GM19372 (cell line): Measurements from ENCODE around the gene SMYD3.
"Not testable (repeated sequence)": the region's sequence is repeated elsewhere in the genome, so short reads cannot be mapped to it uniquely, and the experiment has no call there.

Experiments used
- ATAC-seq: cut with Tn5 transposase; IDR thresholded peaks from one replicate; pipeline ENCODE4 v1.9.1; 2021; ENCODE audit warnings: mild to moderate bottlenecking, low read depth, moderate library complexity; ENCODE audit not compliant: unreplicated experiment

Gene SMYD3

DNA sequence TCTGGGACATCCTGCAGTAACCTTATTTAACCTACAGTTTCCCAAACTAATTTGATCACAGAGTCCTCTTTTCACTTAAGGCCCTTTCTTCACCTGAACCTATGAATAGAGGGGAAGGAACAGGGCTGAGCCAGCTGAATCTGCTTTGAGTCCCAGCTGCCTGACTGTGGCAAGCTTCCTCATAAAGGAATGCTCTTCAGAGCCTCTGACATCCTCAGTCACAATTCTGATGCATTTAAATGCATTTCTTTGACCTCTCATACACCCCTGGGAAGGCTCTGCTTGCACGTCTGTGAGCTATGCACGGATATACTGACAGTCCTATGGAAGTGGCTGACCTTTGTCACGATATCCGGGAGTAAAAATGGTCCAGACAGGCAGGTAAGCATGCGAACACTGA lies 673.1 kb downstream of the SMYD3 start:
- no peak for ATAC-seq

GRCh38 chr1:245832771-245833527 lies 674.1 kb downstream of the SMYD3 start:
- no peak for ATAC-seq

DNA sequence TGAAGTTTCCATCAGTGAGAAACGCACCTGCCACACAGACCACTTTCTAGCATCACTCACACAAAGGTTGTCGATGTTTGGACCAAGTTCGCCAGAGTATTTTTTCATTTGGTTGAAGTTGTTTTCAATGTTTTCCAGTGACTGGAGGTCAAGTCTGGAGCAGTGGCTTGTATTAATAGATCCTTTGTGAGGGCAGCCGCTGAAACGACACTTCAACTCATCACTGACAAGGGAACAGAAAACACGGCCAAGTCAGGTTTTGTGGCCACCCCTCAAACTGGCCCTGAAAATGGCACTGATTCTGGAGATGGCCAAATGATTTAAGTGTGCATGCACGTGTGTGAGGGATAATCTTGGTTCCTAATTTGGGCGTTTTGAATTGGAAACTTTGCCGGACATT lies 675.6 kb downstream of the SMYD3 start:
- ATAC-seq = no peak

DNA sequence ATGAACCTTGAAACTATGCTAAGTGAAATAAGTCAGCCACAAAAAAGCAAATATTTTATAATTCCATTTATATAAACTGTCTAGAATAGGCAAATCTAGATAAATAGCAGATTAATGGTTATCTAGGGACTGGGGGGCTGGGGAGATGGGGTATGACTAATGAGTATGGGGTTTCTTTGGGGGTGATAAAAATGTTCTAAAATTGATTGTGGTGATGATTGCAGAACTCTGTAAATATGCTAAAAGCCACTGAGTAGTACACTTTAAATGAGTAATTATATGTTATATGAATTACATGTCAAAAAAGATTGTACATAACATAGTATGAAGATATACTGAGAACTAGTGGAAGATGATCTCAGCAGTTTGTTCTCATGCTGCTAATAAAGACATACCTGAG lies 677.3 kb downstream of the SMYD3 start:
- ATAC-seq = no peak

- ATAC-seq = no peak
Measured at GRCh38 chr1:245829194-245829593, 677.9 kb downstream of the SMYD3 start.

DNA sequence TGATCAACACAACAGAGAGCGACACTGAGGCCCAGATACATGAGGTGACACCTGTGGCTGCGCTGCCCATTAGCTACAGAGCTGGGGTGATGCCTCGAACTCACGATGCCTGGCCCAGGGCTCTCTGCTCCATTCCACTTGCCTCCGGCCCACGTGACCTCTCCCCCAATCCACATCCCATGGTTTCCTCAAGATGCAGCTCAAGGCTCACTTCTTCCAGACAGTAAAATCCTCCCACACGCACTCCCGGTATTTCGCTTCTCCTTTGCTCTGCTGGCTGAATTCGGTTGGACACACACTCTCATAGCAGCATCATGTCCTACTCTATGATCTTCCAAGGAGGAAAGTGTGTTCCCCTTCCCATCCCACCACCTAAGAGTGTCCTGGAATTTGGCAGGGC lies 679.8 kb downstream of the SMYD3 start:
- ATAC-seq = no peak

DNA sequence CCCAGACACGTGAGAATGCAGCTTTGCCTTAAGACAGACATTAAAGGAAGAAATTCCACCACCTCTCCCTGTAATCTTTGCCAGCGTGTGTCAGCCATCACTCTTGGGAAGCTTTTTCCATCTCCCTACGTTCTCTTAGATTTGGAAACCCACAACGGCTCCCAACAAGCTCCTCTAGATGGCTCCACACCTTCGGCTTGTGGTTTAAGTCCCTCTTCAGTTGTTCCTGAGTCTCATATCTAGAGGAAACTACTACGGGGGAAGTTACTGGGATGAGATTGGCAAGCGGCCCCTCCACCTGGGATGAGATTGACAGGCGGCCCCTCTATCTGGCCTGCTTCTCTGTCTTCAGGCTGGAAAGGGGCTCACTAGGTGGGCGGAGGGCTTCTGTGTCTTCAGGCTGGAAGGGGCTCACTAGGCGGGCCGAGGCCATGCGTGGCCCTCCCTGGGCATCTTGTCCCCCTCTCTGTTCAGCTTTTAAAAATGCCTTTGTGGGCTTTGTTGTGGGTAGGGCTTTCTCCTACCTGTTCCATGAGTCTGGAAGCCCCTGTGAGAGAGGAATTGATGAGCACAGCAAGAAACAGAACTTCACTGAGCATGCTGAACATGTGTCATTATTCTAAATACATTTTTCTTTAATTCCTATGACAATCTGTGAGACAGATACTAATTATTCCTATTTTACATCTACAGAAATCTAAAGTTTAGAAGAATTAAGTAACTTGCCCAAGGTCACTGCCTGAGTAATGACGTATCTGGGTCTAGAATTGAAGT lies 681.8 kb downstream of the SMYD3 start:
- no peak for ATAC-seq

- ATAC-seq = no peak
Measured at GRCh38 chr1:245823408-245824147, 683.5 kb downstream of the SMYD3 start.

GRCh38 chr1:245822996-245823395 lies 684.1 kb downstream of the SMYD3 start:
- ATAC-seq = no peak

GRCh38 chr1:245818363-245818762 lies 688.7 kb downstream of the SMYD3 start:
- ATAC-seq = not testable (repeated sequence)

DNA sequence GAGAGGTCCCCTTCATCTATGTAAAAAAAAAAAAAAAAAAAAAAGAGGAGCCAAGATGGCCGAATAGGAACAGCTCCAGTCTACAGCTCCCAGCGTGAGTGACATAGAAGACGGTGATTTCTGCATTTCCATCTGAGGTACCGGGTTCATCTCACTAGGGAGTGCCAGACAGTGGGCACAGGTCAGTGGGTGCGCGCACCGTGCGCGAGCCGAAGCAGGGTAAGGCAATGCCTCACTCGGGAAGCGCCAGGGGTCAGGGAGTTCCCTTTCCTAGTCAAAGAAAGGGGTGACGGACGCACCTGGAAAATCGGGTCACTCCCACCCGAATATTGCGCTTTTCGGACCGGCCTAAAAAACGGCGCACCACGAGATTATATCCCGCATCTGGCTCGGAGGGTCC lies 690.6 kb downstream of the SMYD3 start:
- not testable (repeated sequence) for ATAC-seq

- ATAC-seq = no peak
Measured at GRCh38 chr1:245814651-245815050, 692.4 kb downstream of the SMYD3 start.

DNA sequence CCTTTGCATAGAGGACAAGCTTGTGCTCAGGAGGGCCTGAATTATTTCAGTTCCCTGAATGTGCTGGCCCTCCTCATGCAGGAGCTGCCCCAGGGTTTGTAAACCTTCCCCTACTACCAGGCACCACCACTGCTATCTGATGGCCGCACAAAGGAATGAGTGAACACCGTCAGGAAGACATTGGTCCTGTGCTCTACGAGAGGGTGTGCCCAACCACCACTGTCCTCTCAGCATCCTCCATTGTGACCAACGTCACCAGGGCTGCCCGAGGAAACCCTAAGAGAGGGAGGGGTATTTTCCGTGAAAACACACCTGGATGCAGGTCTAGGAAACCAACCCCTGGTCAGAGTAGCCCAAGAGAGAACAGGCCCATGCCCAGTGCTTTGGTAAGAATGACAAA lies 694.8 kb downstream of the SMYD3 start:
- ATAC-seq = no peak

- no peak for ATAC-seq
Measured at GRCh38 chr1:245810789-245811337, 696.2 kb downstream of the SMYD3 start.

GRCh38 chr1:245810181-245810769 lies 696.8 kb downstream of the SMYD3 start:
- ATAC-seq = no peak

GRCh38 chr1:245809361-245809760 lies 697.7 kb downstream of the SMYD3 start:
- no peak for ATAC-seq

DNA sequence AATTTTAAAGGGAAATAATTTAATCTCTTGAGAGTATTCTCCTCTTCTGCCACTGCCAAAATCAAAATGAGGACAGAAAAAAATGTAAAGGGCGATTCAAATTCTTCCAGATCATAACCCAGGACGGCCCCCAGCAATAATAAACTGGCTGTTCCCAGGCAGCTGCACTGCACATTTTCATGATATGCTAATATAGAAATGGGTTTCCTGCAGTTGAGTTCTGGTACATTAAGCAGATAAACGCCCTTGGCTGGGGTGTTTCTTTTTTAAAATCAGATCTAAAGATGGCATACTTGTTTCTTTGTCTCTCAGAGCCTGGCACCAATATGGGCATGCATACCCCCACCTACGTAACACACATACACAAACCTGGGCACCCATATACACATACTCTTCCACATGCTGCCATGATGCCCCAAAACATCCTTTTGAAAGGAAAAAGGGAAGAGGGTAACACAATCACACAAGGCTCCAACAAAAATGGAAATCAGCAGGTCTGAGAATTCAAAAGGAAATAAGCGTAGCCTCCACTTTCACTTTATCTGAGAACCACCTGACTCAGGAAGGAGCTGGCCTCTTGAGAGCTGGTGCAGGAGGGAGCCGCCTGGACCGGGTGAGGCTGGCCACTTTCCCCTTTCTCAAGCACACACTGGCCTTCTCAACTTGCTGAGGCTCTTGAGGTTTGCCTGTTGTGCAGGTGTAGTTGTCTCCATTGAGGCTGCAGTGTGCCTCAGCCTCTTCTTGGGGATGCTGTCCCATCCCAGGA lies 698.9 kb downstream of the SMYD3 start:
- ATAC-seq = no peak

GRCh38 chr1:245807306-245807705 lies 699.8 kb downstream of the SMYD3 start:
- peak; percentile 76 for ATAC-seq

GRCh38 chr1:245805532-245805931 lies 701.5 kb downstream of the SMYD3 start:
- no peak for ATAC-seq

DNA sequence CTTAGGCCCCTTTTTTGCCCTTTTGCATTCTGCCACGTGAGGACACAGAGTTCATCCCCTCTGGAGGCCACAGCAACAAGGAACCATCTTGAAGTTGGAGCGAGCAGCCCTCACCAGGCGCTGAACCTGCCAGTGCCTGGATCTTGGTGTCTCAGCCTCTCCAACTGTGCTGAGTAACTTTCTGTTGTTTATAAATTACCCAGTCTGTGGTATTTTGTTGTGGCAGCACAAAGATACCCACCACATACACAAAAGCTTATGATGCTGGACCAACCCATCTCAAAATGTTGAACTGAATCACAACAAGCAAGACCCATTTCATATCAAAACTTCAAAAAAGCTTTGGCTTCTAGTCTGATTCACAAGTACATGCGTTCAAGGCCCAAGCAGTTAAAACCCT lies 702.4 kb downstream of the SMYD3 start:
- ATAC-seq = no peak
